ENCODE results near the gene AMZ2.

The AMZ2 gene

GRCh38 chr17:68290955-68291835 is 43.4 kb downstream of the AMZ2 start, which contains the start of the genes ARSG and SLC16A6:
Gene ARSG, plus strand, starts transcription at chr17:68291495. Its CDS starts 15,999 bp downstream, at chr17:68307494.
Gene SLC16A6, minus strand, starts transcription at chr17:68291127. Its CDS starts 12,807 bp downstream, at chr17:68278320.
- Histone ChIP-seq H3K9me3 (ENCODE audit: severe bottlenecking) (no peaks in the 10 kb centered on the region), H3K4me3 (ENCODE audit: low read depth, low read length) (peak within 1 kb of the TSS; percentile 93), H3K27ac (peak within 1 kb of the TSS; percentile 98), H3K27me3 (ENCODE audit: insufficient read depth, low read depth, severe bottlenecking) (no peaks in the 10 kb centered on the region), H3K36me3 (no peaks in the 10 kb centered on the region; the same call in 1 of the 2 replicates)
- TF ChIP-seq CTCF (IDR thresholded peaks at IDR 0.05; ENCODE audit: low read depth, low read length) = no peak
- DNase-seq = peak; percentile 96

DNA sequence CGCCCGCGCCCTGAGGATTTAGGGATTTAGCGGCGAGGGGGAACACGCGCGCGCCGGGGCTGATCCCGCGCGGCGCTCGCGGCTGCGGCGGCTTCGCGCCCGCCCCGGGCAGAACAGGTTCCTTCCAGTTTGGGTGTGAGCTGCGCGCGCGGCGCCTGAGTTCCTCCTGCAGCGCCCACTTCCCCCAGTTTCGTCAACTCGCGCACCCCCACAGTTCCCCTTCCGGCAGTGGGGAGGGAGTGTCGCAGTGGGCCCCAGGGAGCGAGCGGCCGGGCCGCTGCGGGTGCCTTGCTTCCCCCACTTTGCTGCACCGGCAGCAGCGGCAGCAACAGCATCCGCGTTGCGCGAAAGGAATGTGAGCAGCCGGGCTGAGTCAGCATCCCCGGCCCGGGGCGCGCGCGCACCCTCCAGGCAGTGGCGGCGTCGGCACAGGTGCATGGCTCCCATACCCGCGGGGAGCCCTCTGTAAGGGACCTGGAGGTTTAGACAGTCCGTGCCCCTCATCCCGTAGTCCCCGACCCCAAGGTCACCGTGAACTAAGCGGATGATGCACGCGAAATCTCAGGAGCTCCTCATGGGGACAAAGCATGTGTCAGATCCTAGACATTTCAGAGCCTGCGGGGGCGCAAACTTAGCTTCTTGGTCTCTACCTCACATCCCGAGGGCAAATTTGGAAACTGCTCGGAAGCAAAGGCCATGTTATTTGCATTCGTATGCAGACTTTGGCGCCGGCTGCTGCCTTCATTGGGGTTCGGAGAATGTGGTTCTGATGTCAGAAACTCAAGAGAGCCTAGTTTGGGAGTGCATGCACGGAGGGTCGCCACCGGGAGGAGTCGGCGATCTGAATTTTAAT is 44.2 kb downstream of the AMZ2 start:
- no peaks in the 10 kb centered on the region for H3K9me3 ChIP-seq (ENCODE audit: severe bottlenecking)
- H3K27ac ChIP-seq = peak overlapping the region; percentile 98
- TF ChIP-seq CTCF (IDR thresholded peaks at IDR 0.05; ENCODE audit: low read depth, low read length) = peak; percentile 40; the same call in 1 of the 2 replicates
- DNase-seq = no peak
- H3K4me3 ChIP-seq (ENCODE audit: low read depth, low read length) = peak overlapping the region; percentile 72
- no peaks in the 10 kb centered on the region for H3K27me3 ChIP-seq (ENCODE audit: insufficient read depth, low read depth, severe bottlenecking)
- H3K36me3 ChIP-seq = no peaks in the 10 kb centered on the region; the same call in 1 of the 2 replicates

DNA sequence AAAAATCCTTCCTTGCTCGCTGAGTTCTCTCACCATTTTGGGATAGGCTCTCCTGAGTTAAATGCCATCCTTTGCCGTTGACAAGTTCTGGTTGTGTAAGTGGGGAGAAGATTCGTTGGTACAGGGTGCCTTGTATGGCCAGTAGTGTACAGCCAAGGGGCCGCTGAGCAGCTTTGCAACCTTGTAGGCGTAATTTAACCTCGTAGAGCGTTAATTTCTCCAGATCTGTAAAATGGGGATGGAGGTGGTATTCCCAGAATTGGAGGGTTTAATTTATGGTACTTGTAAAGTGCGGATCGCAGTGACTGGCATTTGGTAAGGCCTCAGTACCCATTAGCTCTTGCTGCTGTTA is 44.8 kb downstream of the AMZ2 start:
- H3K4me3 ChIP-seq (ENCODE audit: low read depth, low read length) = peak overlapping the region; percentile 72
- H3K9me3 ChIP-seq (ENCODE audit: severe bottlenecking) = no peaks in the 10 kb centered on the region
- H3K27me3 ChIP-seq (ENCODE audit: insufficient read depth, low read depth, severe bottlenecking) = no peaks in the 10 kb centered on the region
- DNase-seq = no peak
- peak overlapping the region; percentile 98 for H3K27ac ChIP-seq
- H3K36me3 ChIP-seq = no peaks in the 10 kb centered on the region; the same call in 1 of the 2 replicates
- no peak for TF ChIP-seq CTCF (IDR thresholded peaks at IDR 0.05; ENCODE audit: low read depth, low read length)

GRCh38 chr17:68293490-68294195 is 45.8 kb downstream of the AMZ2 start:
- no peak overlapping the region for H3K27ac ChIP-seq
- no peaks in the 10 kb centered on the region for H3K9me3 ChIP-seq (ENCODE audit: severe bottlenecking)
- no peaks in the 10 kb centered on the region; the same call in 1 of the 2 replicates for H3K36me3 ChIP-seq
- H3K4me3 ChIP-seq (ENCODE audit: low read depth, low read length) = no peak overlapping the region
- no peak for TF ChIP-seq CTCF (IDR thresholded peaks at IDR 0.05; ENCODE audit: low read depth, low read length)
- no peak for DNase-seq
- no peaks in the 10 kb centered on the region for H3K27me3 ChIP-seq (ENCODE audit: insufficient read depth, low read depth, severe bottlenecking)

GRCh38 chr17:68294196-68294555 is 46.3 kb downstream of the AMZ2 start:
- H3K27ac ChIP-seq = no peak overlapping the region
- no peaks in the 10 kb centered on the region for H3K9me3 ChIP-seq (ENCODE audit: severe bottlenecking)
- DNase-seq = no peak
- no peak for TF ChIP-seq CTCF (IDR thresholded peaks at IDR 0.05; ENCODE audit: low read depth, low read length)
- no peak overlapping the region for H3K4me3 ChIP-seq (ENCODE audit: low read depth, low read length)
- no peaks in the 10 kb centered on the region for H3K27me3 ChIP-seq (ENCODE audit: insufficient read depth, low read depth, severe bottlenecking)
- H3K36me3 ChIP-seq = no peaks in the 10 kb centered on the region; the same call in 1 of the 2 replicates

Measured in WERI-Rb-1 (cell line).